Suppressor macrophage treated with lipopolysaccharide for 1 hour (primary cell): Measurements from ENCODE around the gene BCL2L12.

Experiments
- DNase-seq, 3 donors: peaks; one replicate each; pipeline ENCODE4 v3.0.0-alpha.2; 2020 to 2022

The BCL2L12 gene

DNA sequence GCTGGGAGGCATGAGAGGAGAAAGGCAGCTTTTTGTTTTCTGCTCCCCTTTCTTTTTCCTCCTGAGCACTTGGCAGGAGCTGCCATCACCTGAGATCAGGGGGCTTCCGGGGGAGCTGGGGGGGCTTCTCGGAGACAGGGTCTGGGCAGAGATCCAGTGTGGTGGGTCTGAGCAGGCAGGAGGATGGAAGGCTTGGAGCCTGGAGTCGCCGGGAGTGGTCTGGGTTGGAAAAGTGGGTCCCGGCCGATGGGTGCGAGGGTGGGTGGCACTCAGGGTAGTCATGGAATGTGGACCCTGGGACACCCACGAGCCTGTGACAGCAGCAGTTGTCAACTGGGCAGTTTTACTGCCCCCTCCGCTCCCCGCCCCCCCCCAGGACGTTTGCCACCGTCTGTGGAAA is 21.4 kb downstream of the BCL2L12 start:
- no peak for DNase-seq

GRCh38 chr19:49687566-49688316 is 22.0 kb downstream of the BCL2L12 start:
- DNase-seq, result peak; percentile 52 to 58 (median 58)

DNA sequence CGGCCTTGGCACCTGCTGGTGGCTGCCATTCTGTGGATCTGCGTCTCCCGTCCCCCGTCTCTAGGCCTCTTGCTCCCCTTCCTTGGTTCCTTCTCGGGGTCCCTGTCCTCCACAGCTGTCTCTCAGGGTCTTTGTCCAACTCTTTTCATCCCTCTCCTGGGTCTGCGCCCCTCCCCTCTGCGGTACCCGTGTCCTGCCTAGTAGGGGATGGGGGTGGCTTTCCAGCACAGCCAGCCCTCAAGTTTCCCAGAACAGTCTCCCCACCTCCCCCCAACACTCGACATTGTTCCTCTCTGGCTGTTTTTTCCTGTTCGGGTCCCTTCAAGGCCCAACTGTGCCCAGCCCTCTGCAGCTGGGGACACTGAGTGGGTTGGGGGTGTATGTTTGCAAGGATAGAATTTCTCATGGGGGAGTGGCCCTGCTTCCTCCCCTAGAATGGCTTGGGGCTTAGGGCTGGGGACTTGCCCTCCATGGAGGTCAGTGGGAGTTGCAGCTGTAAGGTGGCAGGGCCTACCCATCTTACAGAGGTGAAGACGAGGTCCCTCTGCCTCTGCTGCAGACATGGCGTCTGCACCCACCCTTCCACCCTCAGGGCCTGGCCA is 22.9 kb downstream of the BCL2L12 start:
- DNase-seq, result no peak

DNA sequence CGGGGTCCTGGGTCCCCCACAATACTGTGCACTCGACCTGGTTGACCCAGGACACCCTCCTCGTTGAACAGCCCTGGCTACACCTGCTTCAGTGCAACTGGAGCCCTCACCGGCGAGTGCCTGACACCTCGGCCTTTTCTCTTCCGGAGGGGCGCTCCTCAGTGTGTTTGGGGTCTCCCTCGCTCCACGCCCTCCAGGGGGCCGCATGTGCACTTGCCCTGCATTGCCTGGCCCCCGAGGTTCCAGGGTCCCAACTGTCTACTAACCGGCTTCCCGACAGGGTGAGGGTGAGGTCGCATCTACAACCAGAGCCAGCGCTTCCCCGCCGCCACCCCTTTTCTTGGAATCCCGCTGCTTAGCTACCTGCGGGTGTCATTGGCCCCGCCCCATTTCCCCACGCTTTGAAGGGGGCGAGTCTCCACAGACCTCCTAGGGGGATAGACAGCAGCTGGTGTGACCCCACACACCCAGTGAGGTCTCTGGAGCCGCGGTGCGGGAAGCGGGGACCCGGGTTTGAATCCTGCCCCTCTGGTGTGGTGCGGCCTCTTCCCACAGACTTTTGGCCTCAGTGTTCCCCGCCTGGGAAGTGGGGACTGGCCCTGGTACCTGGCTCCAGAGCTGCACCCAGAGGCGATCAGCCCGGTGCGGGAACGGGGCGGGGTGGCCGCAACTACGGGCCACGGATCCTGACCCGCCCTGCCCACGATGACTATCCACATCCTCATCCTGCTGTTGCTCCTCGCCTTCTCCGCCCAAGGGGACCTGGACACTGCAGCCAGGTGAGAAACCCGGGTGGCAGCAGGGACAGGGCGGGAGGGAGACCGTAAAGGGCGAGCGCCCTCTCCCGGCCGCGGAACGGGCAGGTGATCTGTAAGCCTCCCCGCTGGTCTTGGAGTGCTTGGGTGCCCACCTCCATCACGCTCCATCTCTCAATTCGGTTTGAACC is 23.7 kb downstream of the BCL2L12 start, which contains the start of gene ADM5:
ADM5 (plus strand) TSS at position 462 of the 946 bp plus-strand sequence; CDS start at position 706, 244 bp downstream.
- peak in 1 of 3 donors; percentile 18 for DNase-seq

DNA sequence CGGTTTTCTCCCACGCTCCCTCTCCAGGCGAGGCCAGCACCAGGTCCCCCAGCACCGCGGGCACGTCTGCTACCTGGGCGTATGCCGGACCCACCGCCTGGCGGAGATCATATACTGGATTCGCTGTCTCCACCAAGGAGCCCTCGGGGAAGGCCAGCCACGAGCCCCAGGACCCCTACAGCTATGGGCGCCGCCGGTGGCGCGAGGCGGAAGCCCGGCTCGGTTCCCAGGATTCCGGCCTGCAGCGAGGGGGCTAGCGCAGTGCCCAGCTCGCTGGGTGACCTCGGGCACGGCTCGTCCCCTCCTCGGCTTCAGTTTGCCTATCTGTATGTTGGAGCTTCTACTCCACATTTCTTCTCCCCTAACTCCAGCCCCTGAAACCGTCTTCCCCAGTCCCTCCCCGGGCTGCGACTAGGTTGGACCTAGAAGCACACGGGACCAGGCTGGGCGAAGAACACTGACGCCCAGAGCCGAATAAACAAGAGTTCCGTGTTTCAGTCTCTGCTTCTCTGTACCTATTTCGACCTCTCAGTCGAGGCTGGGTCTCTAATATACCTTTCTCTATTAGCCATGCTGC is 24.4 kb downstream of the BCL2L12 start:
- no peak for DNase-seq

- peak; percentile 25 to 48 (median 47) for DNase-seq
Observed at GRCh38 chr19:49690656-49691242, 25.0 kb downstream of the BCL2L12 start, which contains the start of gene CPT1C. CPT1C (plus strand) TSS chr19:49691116; CDS start chr19:49692253, 1,137 bp downstream.

DNA sequence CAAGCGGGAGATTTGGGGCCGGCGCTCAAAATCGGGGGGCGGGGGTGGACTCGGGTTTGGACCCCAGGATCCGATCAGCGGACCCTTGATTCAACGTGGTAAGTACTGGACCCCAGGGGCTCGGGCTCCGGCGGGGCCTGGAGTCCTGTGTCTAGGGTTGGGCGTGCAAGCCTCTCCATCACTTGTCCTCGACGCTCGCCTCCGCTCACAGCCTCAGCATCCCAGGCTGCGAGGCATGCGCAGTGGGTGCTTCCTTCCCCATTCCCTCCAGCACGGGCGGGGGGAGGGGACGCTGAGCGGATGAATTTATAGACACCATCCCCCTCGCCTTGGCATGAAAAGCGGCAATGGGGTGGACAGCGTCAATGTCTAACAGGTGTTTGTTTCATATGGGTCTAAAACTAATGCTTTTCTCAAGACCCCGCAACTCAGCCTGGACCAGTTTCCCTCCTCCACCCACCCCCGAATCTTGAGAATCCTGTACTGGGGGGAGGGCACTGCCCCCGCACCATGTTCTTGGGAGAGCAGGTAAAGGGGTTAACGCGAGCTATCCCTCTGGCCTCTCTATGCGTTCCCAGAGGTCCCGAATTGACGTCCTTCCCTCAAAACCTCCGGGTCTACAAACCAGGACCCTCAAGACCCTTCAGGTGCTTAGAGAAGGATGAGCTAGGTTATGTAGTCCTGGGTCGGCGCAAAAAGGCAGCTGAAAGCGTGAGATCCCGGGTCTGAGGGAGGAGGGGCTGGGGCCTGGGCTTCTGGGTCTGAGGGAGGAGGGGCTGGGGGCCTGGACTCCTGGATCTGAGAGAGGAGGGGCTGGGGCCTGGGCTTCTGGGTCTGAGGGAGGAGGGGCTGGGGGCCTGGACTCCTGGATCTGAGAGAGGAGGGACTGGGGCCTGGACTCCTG is 25.8 kb downstream of the BCL2L12 start:
- DNase-seq, result peak; percentile 35 to 60 (median 39)

- no peak for DNase-seq
Observed at GRCh38 chr19:49692147-49692506, 26.4 kb downstream of the BCL2L12 start.

DNA sequence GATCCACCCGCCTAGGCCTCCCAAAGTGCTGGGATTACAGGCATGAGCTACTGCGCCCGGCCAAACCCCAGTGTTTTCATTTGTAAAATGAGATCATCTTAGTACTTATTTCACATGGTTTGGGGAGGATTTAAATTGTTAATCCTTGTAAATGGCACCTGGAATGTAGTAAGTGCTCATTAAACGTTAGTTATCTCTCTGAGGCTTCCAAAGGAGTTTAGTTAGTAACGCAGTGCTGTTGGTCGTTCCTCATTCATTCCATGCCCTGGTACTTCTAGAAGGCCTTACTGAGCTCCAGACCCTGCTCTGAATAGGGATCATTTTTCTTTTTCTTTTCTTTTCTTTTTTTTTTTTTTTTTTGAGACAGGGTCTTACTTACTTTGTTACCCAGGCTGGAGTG is 30.4 kb downstream of the BCL2L12 start:
- no peak for DNase-seq

GRCh38 chr19:49696865-49697264 is 31.1 kb downstream of the BCL2L12 start:
- no peak for DNase-seq

GRCh38 chr19:49699364-49699763 is 33.6 kb downstream of the BCL2L12 start:
- no peak for DNase-seq

DNA sequence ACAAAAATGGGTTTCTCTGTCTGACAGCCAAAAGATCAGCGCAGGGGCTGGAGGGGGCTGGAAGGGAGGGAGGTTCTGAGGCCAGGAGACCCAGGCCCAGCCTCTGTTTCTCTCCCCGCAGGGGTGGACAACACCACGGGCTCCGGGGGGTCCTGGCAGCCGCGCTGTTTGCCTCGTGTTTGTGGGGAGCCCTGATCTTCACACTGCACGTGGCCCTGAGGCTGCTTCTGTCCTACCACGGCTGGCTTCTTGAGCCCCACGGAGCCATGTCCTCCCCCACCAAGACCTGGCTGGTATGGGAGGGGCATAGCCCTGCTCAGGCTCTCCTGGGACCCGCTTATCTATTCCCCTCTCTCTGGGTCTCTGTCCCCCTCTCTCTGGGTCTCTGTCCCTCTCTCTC is 34.8 kb downstream of the BCL2L12 start:
- no peak for DNase-seq

DNA sequence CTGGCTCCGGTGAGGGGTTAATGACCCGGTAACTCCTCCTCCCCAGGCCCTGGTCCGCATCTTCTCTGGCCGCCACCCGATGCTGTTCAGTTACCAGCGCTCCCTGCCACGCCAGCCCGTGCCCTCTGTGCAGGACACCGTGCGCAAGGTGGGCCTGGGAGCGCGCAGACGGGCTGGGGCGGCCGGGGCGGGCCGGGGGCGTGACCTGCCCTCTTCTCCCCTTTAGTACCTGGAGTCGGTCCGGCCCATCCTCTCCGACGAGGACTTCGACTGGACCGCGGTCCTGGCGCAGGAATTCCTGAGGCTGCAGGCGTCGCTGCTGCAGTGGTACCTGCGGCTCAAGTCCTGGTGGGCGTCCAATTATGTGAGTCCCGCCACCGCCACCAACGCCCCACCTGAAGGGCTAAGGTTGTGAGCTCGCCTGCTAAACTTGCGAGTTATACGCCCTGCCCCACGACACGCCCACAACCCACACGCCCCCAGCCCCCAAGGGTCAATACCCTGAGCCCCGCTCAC is 35.6 kb downstream of the BCL2L12 start:
- DNase-seq, result no peak

GRCh38 chr19:49704888-49705642 is 39.3 kb downstream of the BCL2L12 start:
- DNase-seq, result no peak

DNA sequence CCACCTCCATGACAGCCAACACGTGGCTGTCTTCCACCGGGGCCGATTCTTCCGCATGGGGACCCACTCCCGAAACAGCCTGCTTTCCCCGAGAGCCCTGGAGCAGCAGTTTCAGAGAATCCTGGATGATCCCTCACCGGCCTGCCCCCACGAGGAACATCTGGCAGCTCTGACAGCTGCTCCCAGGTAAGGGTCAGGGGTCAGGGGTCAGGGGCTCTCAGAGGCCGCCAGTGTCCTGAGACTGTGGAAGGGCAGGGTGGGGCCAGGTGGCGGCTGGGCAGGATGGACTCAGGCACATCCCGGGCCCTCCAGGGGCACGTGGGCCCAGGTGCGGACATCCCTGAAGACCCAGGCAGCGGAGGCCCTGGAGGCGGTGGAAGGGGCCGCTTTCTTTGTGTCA is 40.2 kb downstream of the BCL2L12 start:
- no peak for DNase-seq

DNA sequence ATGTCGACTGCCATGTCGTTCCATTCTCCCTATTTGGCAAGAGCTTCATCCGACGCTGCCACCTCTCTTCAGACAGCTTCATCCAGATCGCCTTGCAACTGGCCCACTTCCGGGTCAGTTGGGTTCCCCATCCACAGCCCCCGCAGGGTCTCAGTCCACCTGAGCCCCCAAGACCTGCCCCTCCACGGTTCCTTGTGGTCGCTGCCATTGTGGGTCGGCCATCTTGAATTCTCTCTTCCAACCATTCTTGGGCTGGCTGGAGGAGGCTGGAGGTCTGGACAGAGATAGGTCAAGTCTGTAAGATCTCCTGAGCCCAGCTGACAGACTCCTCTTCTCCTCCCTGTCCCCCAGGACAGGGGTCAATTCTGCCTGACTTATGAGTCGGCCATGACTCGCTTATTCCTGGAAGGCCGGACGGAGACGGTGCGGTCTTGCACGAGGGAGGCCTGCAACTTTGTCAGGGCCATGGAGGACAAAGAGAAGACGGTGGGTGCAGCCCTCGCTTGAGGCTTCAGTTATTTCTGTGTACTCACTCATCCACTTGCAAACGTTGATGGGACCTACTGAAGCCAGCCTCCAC is 44.7 kb downstream of the BCL2L12 start:
- no peak for DNase-seq

GRCh38 chr19:49712397-49712859 is 46.7 kb downstream of the BCL2L12 start:
- DNase-seq, result peak in 2 of 3 donors; percentile 13 to 30

DNA sequence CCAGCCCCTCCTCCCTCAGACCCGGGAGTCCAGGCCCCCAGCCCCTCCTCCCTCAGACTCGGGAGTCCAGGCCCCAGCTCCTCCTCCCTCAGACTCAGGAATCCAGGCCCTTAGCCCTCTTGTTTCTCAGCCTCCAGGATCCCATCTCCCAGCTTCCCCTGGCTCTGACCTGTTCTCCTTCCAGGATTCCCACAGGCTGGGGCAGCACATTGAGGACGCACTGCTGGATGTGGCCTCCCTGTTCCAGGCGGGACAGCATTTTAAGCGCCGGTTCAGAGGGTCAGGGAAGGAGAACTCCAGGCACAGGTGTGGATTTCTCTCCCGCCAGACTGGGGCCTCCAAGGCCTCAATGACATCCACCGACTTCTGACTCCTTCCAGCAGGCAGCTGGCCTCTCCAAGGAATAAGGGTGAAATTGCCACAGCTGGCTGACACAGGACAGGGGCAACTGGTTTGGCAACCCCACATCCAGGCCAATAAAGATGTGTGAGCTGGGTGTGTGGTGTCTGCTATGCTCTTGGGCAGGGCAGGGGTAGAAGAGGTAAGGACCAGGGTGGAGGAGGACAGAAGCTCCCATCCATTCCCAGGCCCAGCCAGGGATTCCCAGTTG is 47.6 kb downstream of the BCL2L12 start:
- no peak for DNase-seq

GRCh38 chr19:49716154-49716553 is 50.4 kb downstream of the BCL2L12 start:
- peak; percentile 26 to 44 (median 35) for DNase-seq
